ENCODE measurements around the gene PTPRH.

Gene PTPRH

DNA sequence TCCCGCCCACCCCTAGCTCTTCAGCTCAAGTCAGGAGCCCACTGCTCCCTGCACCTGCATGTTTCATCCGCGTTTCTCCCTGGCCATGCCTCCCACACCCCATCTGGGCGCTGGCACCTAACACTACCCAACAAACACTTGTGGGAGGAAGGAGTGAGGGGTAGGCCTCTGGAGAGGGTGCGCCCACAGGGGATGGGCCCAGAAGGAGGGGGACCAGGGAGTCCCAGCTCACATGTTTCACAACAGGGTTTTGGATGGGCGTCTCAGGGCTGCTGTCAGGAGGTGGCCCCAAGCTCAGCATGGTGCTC, 31.4 kb upstream of the PTPRH start:
- H3K27ac ChIP-seq, result no peak overlapping the region
- TF ChIP-seq, protein P1, sequence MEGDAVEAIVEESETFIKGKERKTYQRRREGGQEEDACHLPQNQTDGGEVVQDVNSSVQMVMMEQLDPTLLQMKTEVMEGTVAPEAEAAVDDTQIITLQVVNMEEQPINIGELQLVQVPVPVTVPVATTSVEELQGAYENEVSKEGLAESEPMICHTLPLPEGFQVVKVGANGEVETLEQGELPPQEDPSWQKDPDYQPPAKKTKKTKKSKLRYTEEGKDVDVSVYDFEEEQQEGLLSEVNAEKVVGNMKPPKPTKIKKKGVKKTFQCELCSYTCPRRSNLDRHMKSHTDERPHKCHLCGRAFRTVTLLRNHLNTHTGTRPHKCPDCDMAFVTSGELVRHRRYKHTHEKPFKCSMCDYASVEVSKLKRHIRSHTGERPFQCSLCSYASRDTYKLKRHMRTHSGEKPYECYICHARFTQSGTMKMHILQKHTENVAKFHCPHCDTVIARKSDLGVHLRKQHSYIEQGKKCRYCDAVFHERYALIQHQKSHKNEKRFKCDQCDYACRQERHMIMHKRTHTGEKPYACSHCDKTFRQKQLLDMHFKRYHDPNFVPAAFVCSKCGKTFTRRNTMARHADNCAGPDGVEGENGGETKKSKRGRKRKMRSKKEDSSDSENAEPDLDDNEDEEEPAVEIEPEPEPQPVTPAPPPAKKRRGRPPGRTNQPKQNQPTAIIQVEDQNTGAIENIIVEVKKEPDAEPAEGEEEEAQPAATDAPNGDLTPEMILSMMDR (IDR thresholded peaks at IDR 0.05; ENCODE audit: low read depth, low read length, missing control alignments), result no peak
- no peak for DNase-seq
- H3K4me3 ChIP-seq (ENCODE audit: low read depth, low read length), result no peak overlapping the region
- in situ Hi-C loops (cut with HindIII; ENCODE audit: low pct_ligation_motif_present, low sequenced_read_pairs), result no loop called here
- no peaks in the 10 kb centered on the region for H3K27me3 ChIP-seq (replicated peaks)
- peaks cover 85% of the 10 kb centered on the region for H3K36me3 ChIP-seq (replicated peaks)

DNA sequence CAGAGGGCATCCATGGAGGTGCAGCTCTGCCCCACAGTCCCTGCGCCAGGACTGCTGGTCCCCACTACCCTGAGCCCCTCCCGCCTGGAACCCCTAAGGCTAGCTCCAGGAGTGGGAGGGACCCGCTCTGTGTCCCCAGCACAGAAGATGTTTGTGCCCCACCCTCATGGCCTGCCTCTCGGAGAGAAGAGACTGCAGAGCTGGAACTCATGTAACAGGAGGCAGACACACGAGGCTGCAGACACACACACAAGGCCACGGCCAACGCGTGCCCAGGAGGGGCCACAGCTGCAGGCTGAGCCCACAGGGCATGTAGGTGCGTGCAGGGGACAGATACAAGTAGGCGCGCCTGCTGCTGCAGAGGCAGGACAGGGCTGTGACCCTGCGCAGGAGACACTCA, 29.7 kb upstream of the PTPRH start:
- in situ Hi-C loops (cut with HindIII; ENCODE audit: low pct_ligation_motif_present, low sequenced_read_pairs), result no loop called here
- DNase-seq, result no peak
- Histone ChIP-seq H3K27me3 (replicated peaks) (no peaks in the 10 kb centered on the region), H3K4me3 (ENCODE audit: low read depth, low read length) (no peak overlapping the region), H3K36me3 (replicated peaks) (peaks cover 72% of the 10 kb centered on the region), H3K27ac (no peak overlapping the region)
- TF ChIP-seq, protein P1 (IDR thresholded peaks at IDR 0.05; ENCODE audit: low read depth, low read length, missing control alignments), result no peak

DNA sequence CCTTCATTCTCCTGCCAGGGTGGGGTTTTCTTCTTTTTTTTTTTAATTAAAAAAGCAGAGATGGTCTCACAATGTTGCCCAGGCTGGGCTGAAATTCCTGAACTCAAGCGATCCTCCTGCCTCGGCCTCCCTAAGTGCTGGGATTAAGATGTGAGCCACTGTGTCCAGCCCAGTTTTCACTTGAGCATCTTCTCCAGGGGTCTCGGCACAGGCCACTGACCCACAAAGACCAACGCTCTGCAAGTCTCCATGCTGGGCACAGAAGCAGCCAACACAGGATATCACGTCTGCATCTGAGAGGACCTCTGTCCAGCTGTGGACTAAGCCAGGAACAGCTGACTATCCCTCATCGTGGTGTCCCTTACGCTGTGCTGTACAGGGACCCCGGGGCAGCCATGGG, 28.7 kb upstream of the PTPRH start:
- peaks cover 65% of the 10 kb centered on the region for H3K36me3 ChIP-seq (replicated peaks)
- in situ Hi-C loops (cut with HindIII; ENCODE audit: low pct_ligation_motif_present, low sequenced_read_pairs), result no loop called here

DNA sequence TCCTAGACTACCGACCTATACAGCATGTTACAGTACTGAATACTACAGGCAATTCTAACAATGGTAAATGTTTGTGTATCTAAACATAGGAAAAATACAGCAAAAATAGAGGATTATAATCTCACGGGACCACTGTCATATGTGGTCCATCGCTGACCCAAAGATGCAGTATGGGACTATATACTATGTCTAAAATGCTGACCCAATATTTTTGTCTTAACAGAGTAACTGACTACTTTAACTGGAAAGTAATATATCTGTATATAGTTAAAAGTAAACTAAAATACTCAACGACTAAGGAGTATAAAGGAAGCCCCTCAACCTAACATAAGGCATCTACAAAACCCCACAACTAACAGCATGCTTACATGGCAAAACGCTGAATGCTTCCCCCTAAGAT, 23.7 kb upstream of the PTPRH start:
- TF ChIP-seq, protein P1 (IDR thresholded peaks at IDR 0.05; ENCODE audit: low read depth, low read length, missing control alignments), result no peak
- peaks cover 56% of the 10 kb centered on the region for H3K36me3 ChIP-seq (replicated peaks)

More for the DNA sequence above, 28.7 kb upstream of the PTPRH start:
- H3K27me3 ChIP-seq (replicated peaks), result no peaks in the 10 kb centered on the region
- no peak for DNase-seq
- no peak overlapping the region for H3K27ac ChIP-seq
- no peak overlapping the region for H3K4me3 ChIP-seq (ENCODE audit: low read depth, low read length)
- TF ChIP-seq, protein P1 (IDR thresholded peaks at IDR 0.05; ENCODE audit: low read depth, low read length, missing control alignments), result no peak

DNA sequence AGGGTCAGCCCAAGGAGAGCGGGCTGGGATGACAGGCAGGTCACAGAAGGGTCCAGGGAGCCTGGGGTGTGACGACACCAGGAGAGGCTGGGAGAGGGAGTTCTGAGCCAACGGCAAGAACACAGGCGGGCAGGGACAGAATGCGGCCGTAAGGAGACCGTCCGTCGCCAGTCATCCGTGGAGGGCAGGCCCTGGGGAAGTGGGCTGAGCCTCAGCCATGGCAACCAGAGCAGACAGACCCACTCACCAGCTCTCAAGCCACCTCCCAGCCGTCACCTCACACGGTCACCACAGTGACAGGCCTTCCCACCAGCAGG, 22.9 kb upstream of the PTPRH start:
- in situ Hi-C loops (cut with HindIII; ENCODE audit: low pct_ligation_motif_present, low sequenced_read_pairs), result no loop called here

More for the DNA sequence above, 23.7 kb upstream of the PTPRH start:
- H3K4me3 ChIP-seq (ENCODE audit: low read depth, low read length), result no peak overlapping the region
- in situ Hi-C loops (cut with HindIII; ENCODE audit: low pct_ligation_motif_present, low sequenced_read_pairs), result no loop called here
- H3K27ac ChIP-seq, result no peak overlapping the region
- H3K27me3 ChIP-seq (replicated peaks), result no peaks in the 10 kb centered on the region
- no peak for DNase-seq

More for the DNA sequence above, 22.9 kb upstream of the PTPRH start:
- no peak for DNase-seq
- no peaks in the 10 kb centered on the region for H3K27me3 ChIP-seq (replicated peaks)
- peaks cover 55% of the 10 kb centered on the region for H3K36me3 ChIP-seq (replicated peaks)
- H3K27ac ChIP-seq, result no peak overlapping the region
- H3K4me3 ChIP-seq (ENCODE audit: low read depth, low read length), result no peak overlapping the region
- TF ChIP-seq, protein P1 (IDR thresholded peaks at IDR 0.05; ENCODE audit: low read depth, low read length, missing control alignments), result no peak

All from brain microvascular endothelial cell (primary cell).